PC-9 (cell line): ENCODE results near the gene TSHZ3.

Experiments
- EZH2 ChIP-seq: fragments of 200-600 bp; sonication (generic); IDR thresholded peaks from 2 replicates; pipeline ENCODE4 v1.8.0; 2017; ENCODE audit warnings: antibody characterized with exemption, low read depth
- TF ChIP-seq, protein P1 (sequence below): fragments of 200-600 bp; sonication (generic); conservative IDR thresholded peaks from 2 replicates; pipeline ENCODE4 v1.6.1; 2017; ENCODE audit warnings: mixed run types, antibody characterized with exemption, mild to moderate bottlenecking, moderate library complexity

DNA sequence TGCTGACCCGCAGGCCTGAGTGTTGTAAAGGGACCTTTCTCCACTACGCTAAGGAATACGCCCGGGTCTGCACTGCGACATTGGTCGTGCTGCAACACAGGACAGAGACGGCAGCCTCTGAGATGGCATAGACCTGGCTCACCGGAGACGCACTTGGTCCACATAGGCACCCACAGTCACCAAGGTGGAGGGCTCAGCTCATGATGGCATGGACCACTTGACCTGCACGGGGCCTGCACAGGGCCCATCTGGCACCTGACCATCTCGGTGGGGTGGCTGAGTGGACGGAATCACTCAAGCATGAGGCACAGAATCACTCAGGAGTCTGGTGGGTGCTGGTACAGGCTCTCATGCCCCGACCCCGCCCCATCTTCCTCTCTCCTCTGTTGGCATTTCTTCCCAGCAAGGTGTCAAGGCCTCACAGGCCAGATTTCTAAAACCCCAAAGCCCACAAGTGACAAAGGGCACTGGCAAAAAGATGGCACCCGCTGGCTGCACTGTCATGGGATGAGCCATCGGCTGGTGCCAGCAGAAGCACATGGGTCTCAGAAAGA is 45.9 kb downstream of the TSHZ3 start:
- TF ChIP-seq, protein P1, sequence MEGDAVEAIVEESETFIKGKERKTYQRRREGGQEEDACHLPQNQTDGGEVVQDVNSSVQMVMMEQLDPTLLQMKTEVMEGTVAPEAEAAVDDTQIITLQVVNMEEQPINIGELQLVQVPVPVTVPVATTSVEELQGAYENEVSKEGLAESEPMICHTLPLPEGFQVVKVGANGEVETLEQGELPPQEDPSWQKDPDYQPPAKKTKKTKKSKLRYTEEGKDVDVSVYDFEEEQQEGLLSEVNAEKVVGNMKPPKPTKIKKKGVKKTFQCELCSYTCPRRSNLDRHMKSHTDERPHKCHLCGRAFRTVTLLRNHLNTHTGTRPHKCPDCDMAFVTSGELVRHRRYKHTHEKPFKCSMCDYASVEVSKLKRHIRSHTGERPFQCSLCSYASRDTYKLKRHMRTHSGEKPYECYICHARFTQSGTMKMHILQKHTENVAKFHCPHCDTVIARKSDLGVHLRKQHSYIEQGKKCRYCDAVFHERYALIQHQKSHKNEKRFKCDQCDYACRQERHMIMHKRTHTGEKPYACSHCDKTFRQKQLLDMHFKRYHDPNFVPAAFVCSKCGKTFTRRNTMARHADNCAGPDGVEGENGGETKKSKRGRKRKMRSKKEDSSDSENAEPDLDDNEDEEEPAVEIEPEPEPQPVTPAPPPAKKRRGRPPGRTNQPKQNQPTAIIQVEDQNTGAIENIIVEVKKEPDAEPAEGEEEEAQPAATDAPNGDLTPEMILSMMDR, result no peak
- no peak for TF ChIP-seq EZH2
